Naive B cell (primary cell): Measurements from ENCODE around the gene NTM. TPM values are rescaled to one million over a fixed set of nuclear protein-coding genes. Genes with fewer than 3 reads are reported as not detected.
A peak's percentile ranks its signal among the peaks of the same experiment; 100 is the strongest.

Source experiments
- ATAC-seq, 2 donors: fragments of 150-1000 bp; cut with Tn5 transposase; 2 replicates each; pipeline ENCODE4 v1.10.0; 2021; ENCODE audit warnings: low read depth in 2 of 2, mild to moderate bottlenecking in 2 of 2, moderate library complexity in 2 of 2
- DNase-seq: peaks from one replicate; pipeline ENCODE4 v3.0.0; 2022
- H3K27ac Mint-ChIP-seq, 6 donors: one replicate each; pipeline ENCODE4 v1.8.0; 2020 to 2022; ENCODE audit warnings: mild to moderate bottlenecking in 6 of 6, mixed read lengths in 6 of 6, moderate library complexity in 5 of 6, inconsistent platforms in 2 of 6
- H3K27me3 Mint-ChIP-seq, 3 donors: one replicate each; pipeline ENCODE4 v1.8.0; 2021 to 2022; ENCODE audit warnings: mixed read lengths in 3 of 3, mild to moderate bottlenecking in 1 of 3
- H3K36me3 Mint-ChIP-seq, 2 donors: one replicate each; pipeline ENCODE4 v1.8.0; 2020 to 2022; ENCODE audit warnings: mixed read lengths in 2 of 2, inconsistent platforms in 1 of 2, mild to moderate bottlenecking in 1 of 2
- H3K4me1 Mint-ChIP-seq, 3 donors: one replicate each; pipeline ENCODE4 v1.8.0; 2020 to 2022; ENCODE audit warnings: mixed read lengths in 3 of 3, inconsistent platforms in 1 of 3, mild to moderate bottlenecking in 1 of 3, moderate library complexity in 1 of 3
- H3K4me3 Mint-ChIP-seq, 8 donors: one replicate each; pipeline ENCODE4 v1.8.0; 2020 to 2022; ENCODE audit warnings: mild to moderate bottlenecking in 8 of 8, mixed read lengths in 8 of 8, moderate library complexity in 8 of 8, inconsistent platforms in 2 of 8
- H3K9me3 Mint-ChIP-seq, 7 donors: one replicate each; pipeline ENCODE4 v1.8.0; 2020 to 2022; ENCODE audit warnings: mixed read lengths in 7 of 7, mild to moderate bottlenecking in 5 of 7, inconsistent platforms in 2 of 7, moderate library complexity in 1 of 7
- polyA plus RNA-seq, 6 donors: library from polyadenylated mRNA; unstranded; fragments of 300-500 nt; fragmentation: Illumina TruSeq; gene quantifications; one replicate each; pipeline ENCODE4 v1.2.3, GENCODE V29; 2021; ENCODE audit warnings: low read depth in 6 of 6

The NTM gene
- polyA plus RNA-seq, 6 donors from 2014 or later, result not detected

DNA sequence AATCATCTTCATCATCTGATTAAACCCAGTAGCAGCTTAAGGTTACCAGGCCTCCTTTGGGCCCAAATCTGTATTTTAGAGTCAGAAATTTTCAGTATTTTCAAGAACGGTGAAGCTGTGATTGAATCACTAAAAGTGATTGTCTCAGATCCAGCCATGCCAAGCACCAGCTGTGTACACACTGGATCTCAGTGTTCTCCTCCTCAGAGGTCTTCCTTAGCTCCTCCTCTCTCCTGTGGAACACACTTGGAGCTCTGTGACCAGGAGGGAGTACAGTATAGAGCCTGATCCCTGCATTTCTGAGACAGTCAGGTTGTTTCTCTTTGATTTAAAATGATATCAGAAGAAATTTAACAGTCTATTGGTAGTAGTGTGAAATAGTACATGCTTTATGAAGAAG is 401.1 kb downstream of the NTM start:
- H3K36me3 Mint-ChIP-seq, result no peaks in the 10 kb centered on the region
- DNase-seq, result no peak
- H3K27me3 Mint-ChIP-seq, result no peaks in the 10 kb centered on the region
- no peaks in the 10 kb centered on the region for H3K4me1 Mint-ChIP-seq
- H3K27ac Mint-ChIP-seq, result no peak overlapping the region
- no peak for ATAC-seq
- no peak overlapping the region for H3K4me3 Mint-ChIP-seq
- H3K9me3 Mint-ChIP-seq, result peaks cover 0 to 3% (median 0%) of the 10 kb centered on the region in 7 donors

DNA sequence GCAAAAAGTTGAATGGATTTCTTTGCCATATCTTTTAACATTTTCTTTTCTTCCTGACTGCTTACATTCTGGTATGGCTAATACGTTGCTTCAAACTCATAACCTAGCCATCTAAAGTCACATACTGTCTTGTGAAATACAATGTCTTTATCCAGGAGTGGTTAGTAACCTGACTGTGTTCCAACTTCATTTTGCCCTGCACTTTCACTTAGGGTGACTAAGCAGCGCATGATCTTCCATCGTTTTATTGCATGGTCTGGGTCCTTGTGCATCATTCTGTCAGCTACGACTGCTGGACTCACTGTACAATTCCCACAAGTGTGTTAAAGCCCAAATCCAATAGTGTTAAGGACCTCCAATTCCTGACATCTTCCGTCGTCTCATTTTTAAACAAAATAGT is 403.2 kb downstream of the NTM start:
- Mint-ChIP-seq H3K9me3 (peaks cover 0 to 3% (median 0%) of the 10 kb centered on the region in 7 donors), H3K36me3 (no peaks in the 10 kb centered on the region), H3K4me3 (no peak overlapping the region), H3K4me1 (no peaks in the 10 kb centered on the region), H3K27me3 (no peaks in the 10 kb centered on the region), H3K27ac (no peak overlapping the region)
- no peak for ATAC-seq
- no peak for DNase-seq

DNA sequence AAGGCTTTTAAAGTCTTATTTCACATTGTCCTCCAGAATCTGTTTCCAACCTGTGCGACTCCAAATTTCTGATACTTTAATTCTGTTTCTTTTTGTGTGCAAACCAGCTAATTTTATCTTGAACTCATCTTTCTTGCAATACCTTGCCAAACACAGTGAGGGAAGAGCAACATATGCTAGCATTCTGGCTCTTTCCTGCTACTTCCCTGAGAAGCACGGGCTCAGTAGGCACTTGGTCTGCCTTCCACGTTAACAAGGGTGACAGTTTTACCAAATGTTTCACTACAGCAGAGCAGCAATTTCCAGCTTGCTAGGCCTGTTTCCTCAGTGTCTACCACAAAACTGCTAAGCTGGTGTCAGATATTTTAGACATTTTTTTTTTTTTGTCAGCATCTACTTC is 405.8 kb downstream of the NTM start:
- Mint-ChIP-seq H3K9me3 (peaks cover 0 to 3% (median 0%) of the 10 kb centered on the region in 7 donors), H3K36me3 (no peaks in the 10 kb centered on the region), H3K4me3 (no peak overlapping the region), H3K4me1 (no peaks in the 10 kb centered on the region), H3K27ac (no peak overlapping the region), H3K27me3 (no peaks in the 10 kb centered on the region)
- DNase-seq (no peak), ATAC-seq (no peak)

DNA sequence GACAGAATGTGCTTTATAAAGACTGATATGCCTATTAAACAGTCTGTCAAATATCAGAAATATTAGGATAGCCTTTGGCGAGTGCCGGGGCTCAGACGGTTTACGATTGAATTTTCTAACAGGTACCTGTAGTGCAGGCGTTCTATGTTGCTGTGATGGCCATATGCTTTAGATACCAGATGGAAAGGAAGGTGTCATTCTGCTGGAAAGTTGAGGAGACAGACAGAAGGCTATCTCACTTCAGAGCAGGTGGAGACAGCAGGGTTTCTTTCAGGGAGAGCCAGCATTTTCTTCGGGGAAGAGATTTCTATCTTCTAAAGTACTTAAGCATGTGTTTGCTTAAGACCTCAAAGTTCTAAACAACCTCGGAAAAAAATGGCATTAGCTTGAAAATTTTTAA is 415.4 kb downstream of the NTM start:
- Mint-ChIP-seq H3K4me3 (no peak overlapping the region), H3K36me3 (no peaks in the 10 kb centered on the region), H3K27ac (no peak overlapping the region), H3K27me3 (no peaks in the 10 kb centered on the region), H3K4me1 (no peaks in the 10 kb centered on the region), H3K9me3 (peaks cover 0 to 5% (median 2%) of the 10 kb centered on the region in 7 donors)
- DNase-seq (no peak), ATAC-seq (no peak)

DNA sequence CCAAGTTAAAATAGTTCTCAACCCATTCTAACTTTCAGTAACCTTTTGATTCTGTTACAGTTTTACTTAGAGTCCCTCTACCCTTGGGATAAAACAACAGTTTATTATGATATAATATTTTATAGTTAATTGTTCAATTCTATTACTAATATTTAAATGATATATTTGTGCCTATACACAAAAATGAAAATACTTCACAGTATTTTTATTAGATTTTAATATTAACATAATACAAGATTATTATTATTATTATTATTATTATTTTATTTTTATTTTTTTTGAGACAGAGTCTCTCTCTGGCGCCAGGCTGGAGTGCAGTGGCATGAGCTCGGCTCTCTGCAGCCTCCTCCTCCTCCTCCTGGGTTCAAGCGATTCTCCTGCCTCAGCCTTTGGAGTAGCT is 416.7 kb downstream of the NTM start:
- ATAC-seq (no peak), DNase-seq (no peak)
- Mint-ChIP-seq H3K27me3 (no peaks in the 10 kb centered on the region), H3K36me3 (no peaks in the 10 kb centered on the region), H3K9me3 (peaks cover 0 to 5% (median 2%) of the 10 kb centered on the region in 7 donors), H3K4me3 (no peak overlapping the region), H3K27ac (no peak overlapping the region), H3K4me1 (no peaks in the 10 kb centered on the region)

DNA sequence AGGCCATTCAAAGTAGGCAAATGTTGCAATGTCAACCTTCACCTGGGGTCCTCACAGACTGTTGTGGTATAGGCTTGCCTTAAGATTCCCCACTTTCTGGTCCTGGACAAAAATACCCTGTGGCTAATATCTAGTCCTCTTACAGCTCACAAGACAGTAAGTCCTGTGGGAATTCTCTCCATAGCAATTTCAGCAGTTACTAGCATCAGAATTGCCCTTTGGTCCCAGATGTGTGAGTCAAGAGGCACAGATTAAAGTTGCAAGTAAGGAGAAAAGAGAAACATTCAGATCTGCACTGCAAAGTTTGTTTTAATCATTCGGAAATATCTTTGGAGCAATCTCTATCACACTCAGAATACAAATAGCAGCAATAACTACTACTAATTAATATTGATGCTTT is 420.2 kb downstream of the NTM start:
- ATAC-seq (no peak), DNase-seq (no peak)
- no peak overlapping the region for H3K27ac Mint-ChIP-seq
- H3K36me3 Mint-ChIP-seq, result no peaks in the 10 kb centered on the region
- no peak overlapping the region for H3K4me3 Mint-ChIP-seq
- H3K27me3 Mint-ChIP-seq, result no peaks in the 10 kb centered on the region
- peaks cover 0 to 6% (median 2%) of the 10 kb centered on the region in 7 donors for H3K9me3 Mint-ChIP-seq
- H3K4me1 Mint-ChIP-seq, result no peaks in the 10 kb centered on the region

DNA sequence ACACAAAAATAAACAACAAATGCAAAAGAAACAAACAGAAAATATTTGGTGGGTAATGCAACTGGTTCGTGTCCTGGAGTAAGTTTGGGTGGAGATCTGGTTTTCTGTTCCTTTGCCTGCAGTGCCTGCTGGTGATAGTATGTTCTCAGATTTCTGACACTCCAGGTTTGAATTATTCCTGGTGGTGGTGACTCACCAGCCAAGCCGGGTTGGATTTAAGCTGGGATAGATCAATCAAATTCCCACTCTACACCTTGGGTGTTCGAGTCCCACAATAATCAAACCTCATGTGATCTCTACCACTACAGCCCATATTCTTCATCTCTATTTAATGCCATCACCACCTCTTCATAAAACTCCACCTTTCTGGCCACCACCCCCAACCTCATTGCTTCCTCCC is 421.8 kb downstream of the NTM start:
- H3K27me3 Mint-ChIP-seq, result no peaks in the 10 kb centered on the region
- H3K4me1 Mint-ChIP-seq, result no peaks in the 10 kb centered on the region

DNA sequence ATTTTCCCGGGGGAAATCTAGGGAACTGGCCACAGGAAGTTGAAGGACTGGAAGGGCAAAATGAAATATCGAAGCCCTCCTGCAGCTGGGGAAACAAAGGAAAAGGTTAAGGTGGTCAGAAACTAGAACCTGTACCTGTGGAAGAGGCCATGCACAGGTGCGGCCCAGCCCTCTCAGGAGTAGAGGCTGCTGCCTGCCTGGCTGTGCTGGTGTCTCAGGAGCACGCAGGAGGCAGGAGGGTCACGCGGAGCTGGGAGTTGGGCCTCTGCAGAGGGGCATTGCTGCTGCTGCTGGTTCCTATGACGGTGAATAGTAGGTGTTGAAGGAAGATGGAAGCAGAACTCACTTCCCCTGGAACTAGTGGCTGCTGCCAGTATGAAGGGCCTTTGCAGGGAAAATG is 425.7 kb downstream of the NTM start:
- peak overlapping the region in 2 of 6 donors; percentile 23 to 27 for H3K27ac Mint-ChIP-seq
- peaks cover 0 to 6% (median 0%) of the 10 kb centered on the region in 7 donors for H3K9me3 Mint-ChIP-seq
- H3K36me3 Mint-ChIP-seq, result no peaks in the 10 kb centered on the region
- DNase-seq (no peak), ATAC-seq (no peak)
- H3K4me1 Mint-ChIP-seq, result no peaks in the 10 kb centered on the region
- no peak overlapping the region for H3K4me3 Mint-ChIP-seq
- no peaks in the 10 kb centered on the region for H3K27me3 Mint-ChIP-seq

More for the DNA sequence above, 421.8 kb downstream of the NTM start:
- no peak for DNase-seq
- peaks cover 0 to 9% (median 2%) of the 10 kb centered on the region in 7 donors for H3K9me3 Mint-ChIP-seq
- H3K27ac Mint-ChIP-seq, result no peak overlapping the region
- H3K4me3 Mint-ChIP-seq, result no peak overlapping the region
- H3K36me3 Mint-ChIP-seq, result no peaks in the 10 kb centered on the region
- no peak for ATAC-seq

DNA sequence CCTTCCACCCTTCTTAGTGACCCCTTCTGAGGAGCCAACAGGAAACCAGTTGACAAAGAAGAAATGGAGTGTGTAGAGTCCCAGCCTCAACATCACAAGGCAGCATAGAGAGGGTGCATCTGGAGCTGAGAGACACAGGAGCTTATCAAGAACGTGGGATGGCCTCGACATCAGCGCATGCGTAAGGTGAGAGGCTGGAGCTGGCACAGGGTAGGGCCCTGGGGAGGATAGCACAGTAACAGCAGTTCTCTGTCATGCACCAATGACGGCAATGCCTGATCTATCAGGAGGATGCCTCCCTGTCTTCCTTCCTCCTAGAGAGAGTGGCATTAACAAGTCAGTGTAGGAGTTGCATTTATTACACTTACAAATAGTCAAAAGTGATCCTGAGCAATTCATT is 426.1 kb downstream of the NTM start:
- no peaks in the 10 kb centered on the region for H3K27me3 Mint-ChIP-seq
- no peak overlapping the region for H3K27ac Mint-ChIP-seq
- no peak for ATAC-seq
- DNase-seq, result no peak
- no peaks in the 10 kb centered on the region for H3K36me3 Mint-ChIP-seq
- no peak overlapping the region for H3K4me3 Mint-ChIP-seq
- H3K9me3 Mint-ChIP-seq, result peaks cover 0 to 6% (median 0%) of the 10 kb centered on the region in 7 donors
- H3K4me1 Mint-ChIP-seq, result no peaks in the 10 kb centered on the region

DNA sequence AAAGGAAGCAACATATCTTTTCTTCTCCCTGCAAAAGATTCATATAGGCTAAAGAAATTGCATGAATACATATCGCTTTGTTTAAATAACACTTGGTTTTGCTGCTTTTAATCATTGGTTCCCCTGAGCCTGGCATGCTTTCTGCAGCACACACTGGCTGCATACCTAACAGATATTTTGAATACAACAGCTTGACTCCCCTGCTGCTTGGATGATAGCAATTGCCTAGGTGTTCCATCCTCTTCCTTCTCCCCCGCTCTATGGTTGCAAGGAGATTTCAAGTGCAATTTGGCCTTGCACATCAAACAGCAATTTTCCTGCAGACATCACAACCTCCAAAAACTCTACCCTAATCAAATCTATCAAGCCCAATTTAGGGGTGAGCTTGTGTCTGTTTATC is 430.0 kb downstream of the NTM start:
- ATAC-seq (no peak), DNase-seq (no peak)
- H3K36me3 Mint-ChIP-seq, result no peaks in the 10 kb centered on the region
- H3K27ac Mint-ChIP-seq, result no peak overlapping the region
- peaks cover 0 to 9% (median 0%) of the 10 kb centered on the region in 7 donors for H3K9me3 Mint-ChIP-seq
- no peak overlapping the region for H3K4me3 Mint-ChIP-seq
- H3K27me3 Mint-ChIP-seq, result peaks cover 0 to 5% (median 0%) of the 10 kb centered on the region in 3 donors
- H3K4me1 Mint-ChIP-seq, result no peaks in the 10 kb centered on the region

DNA sequence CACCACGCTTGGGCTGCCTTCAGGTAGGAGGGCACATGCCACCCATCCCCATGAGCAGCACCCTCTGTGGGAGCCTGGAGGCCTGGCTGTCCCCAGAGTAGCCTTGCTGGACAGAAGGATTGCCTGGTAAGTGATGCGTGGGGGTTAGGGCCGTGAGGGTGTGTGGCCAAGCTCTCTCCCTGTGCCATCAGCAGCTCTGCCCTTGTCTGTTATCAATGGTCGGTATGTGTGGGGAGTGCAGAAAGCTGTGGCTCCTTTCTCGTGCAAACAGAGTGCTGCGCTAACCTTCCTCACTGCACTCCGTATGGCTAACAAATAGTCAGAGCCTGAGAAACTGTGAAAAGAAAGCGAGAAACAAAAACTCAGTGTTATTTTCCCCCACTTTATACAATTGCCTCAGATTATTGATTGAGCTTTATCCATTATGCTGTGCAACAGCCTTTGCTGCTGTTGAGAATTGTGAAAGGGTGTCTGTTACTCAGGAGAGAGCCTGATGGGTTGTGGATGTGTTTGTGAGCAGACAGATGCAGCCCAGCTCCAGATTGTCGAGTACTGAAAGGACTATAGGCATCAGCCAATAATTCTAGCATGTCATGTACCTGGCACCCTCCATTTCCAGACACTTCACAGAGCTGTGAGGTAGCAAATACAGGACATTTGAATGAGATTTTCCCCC is 432.2 kb downstream of the NTM start:
- no peaks in the 10 kb centered on the region for H3K4me1 Mint-ChIP-seq
- H3K27ac Mint-ChIP-seq, result no peak overlapping the region
- no peak for DNase-seq
- no peak for ATAC-seq
- no peak overlapping the region for H3K4me3 Mint-ChIP-seq
- no peaks in the 10 kb centered on the region for H3K36me3 Mint-ChIP-seq
- peaks cover 0 to 5% (median 0%) of the 10 kb centered on the region in 3 donors for H3K27me3 Mint-ChIP-seq
- peaks cover 0 to 4% (median 0%) of the 10 kb centered on the region in 7 donors for H3K9me3 Mint-ChIP-seq

DNA sequence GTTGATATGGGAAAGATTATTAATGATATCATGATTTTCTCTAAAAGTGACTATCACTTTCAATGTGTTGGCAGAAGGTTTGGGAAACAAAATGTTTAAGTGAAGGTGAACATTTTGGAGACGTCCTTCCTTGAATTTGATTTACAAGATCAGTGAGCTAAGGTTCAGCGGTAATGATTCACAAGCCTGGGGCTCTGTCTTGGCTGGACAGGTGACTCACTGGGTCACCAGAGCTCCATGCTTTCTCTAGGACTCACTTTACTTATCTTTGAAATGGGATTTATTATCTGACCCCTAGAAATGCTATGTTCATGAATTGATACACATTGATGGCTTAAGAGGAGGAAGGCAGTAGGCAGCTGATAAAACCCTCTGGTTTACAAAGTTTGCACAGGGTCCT is 437.5 kb downstream of the NTM start:
- H3K27me3 Mint-ChIP-seq, result peaks cover 0 to 5% (median 0%) of the 10 kb centered on the region in 3 donors
- no peak for DNase-seq
- no peak overlapping the region for H3K4me3 Mint-ChIP-seq
- H3K27ac Mint-ChIP-seq, result peak overlapping the region in 1 of 6 donors; percentile 53
- H3K9me3 Mint-ChIP-seq, result peaks cover 0 to 4% (median 0%) of the 10 kb centered on the region in 7 donors
- H3K36me3 Mint-ChIP-seq, result no peaks in the 10 kb centered on the region
- no peaks in the 10 kb centered on the region for H3K4me1 Mint-ChIP-seq
- ATAC-seq, result no peak

DNA sequence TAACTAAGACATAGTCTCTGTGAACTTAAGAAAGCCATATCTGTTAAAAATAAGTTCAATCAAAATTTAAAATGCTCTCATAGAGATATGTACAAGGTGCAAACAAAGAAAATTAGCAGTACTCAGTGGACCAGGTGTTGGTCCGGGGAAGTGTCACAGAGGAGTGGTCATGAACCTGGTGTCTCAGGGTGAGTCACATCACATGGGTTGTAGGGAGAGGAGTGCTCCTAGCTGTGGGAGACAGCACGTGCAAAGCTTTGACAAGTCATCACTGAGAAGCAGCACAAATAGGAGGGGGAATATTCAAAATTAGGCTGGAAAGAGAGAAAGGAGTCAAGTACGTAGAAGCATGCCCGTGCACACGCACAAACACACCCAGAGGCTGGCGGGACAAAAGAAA is 438.1 kb downstream of the NTM start:
- H3K9me3 Mint-ChIP-seq, result peaks cover 0 to 4% (median 0%) of the 10 kb centered on the region in 7 donors
- H3K27ac Mint-ChIP-seq, result no peak overlapping the region
- ATAC-seq (no peak), DNase-seq (no peak)
- no peaks in the 10 kb centered on the region for H3K36me3 Mint-ChIP-seq
- H3K4me1 Mint-ChIP-seq, result no peaks in the 10 kb centered on the region
- H3K4me3 Mint-ChIP-seq, result no peak overlapping the region
- H3K27me3 Mint-ChIP-seq, result peaks cover 0 to 5% (median 0%) of the 10 kb centered on the region in 3 donors

DNA sequence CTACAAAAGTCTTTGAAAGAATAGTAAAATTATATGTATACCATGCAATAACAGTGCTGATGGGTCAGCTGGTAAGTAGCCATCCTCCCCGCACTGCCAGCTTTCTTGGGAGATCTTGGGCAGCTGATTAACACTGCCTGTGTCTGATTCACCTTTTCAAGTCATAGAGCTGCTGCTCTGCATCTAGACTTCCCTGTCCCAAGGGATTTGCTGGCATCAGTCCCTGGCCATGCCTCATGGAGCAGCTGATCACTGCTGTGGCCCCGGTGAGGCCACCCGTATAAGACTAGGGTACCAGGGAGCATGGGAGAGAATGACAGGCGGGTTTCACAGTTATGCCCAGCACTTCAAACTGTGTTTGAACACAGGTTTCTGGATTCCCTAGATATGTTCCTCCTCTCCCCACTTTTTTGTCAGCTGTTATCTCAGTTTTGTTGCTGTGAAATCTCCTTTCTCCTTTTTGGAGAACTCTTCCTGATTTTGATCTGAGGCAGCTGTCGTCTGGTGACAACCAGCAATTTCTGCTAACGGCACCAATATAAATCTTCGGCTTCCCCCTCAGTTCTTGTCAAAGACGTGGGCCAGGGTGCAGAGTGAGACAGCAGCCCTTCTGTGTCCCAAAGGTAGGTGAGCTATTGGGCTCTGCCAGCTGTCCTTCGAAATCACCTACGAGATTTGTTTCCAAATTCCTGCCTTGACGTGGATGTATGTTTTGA is 438.9 kb downstream of the NTM start:
- Mint-ChIP-seq H3K27ac (no peak overlapping the region), H3K36me3 (no peaks in the 10 kb centered on the region), H3K9me3 (peaks cover 0 to 2% (median 0%) of the 10 kb centered on the region in 7 donors), H3K4me1 (no peaks in the 10 kb centered on the region), H3K4me3 (no peak overlapping the region), H3K27me3 (peaks cover 0 to 3% (median 0%) of the 10 kb centered on the region in 3 donors)
- no peak for ATAC-seq
- DNase-seq, result no peak
